ENCODE results near the gene GMDS.

The GMDS gene

DNA sequence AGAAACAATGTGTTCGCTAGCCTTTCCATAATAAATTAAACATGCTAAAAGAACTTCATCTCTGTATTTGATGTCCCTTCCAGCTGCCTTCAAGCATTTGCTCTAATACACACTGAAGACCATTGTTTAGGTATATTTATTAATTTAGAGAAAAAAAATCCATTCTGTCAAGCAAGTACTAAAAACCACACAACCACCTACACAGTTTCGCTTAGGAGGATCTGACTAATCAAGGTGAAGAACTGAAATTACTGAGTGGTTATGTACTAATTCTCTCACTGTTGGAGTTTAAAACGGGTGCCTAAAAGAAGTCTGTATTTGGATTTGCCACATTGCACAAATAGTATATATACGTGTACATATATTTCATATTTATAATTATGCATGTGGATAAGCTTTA, 58.9 kb downstream of the GMDS start:
- no peak for DNase-seq (ENCODE audit: extremely low read depth, low read depth)
- TF ChIP-seq, protein P1, sequence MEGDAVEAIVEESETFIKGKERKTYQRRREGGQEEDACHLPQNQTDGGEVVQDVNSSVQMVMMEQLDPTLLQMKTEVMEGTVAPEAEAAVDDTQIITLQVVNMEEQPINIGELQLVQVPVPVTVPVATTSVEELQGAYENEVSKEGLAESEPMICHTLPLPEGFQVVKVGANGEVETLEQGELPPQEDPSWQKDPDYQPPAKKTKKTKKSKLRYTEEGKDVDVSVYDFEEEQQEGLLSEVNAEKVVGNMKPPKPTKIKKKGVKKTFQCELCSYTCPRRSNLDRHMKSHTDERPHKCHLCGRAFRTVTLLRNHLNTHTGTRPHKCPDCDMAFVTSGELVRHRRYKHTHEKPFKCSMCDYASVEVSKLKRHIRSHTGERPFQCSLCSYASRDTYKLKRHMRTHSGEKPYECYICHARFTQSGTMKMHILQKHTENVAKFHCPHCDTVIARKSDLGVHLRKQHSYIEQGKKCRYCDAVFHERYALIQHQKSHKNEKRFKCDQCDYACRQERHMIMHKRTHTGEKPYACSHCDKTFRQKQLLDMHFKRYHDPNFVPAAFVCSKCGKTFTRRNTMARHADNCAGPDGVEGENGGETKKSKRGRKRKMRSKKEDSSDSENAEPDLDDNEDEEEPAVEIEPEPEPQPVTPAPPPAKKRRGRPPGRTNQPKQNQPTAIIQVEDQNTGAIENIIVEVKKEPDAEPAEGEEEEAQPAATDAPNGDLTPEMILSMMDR (IDR thresholded peaks at IDR 0.05; ENCODE audit: low read depth, low read length): no peak

DNA sequence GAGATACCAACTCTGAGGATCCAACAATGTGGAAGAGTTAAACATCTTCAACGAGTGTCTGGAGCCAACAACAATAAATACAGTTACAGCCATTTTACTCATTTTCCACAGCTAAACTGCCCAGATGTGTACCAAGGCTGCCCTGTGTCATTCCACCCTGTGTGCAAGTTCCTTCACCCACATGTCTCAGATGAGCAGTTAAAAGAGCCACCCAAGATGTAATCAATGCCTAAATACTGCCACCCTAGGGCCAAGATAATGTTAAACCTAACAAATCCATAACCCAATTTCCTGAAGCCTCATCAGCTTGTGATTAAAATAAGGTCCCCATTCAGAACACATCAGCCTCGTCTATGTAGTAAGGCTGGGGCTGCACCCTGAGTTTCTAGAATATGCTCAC, 59.9 kb downstream of the GMDS start:
- TF ChIP-seq, protein P1 (IDR thresholded peaks at IDR 0.05; ENCODE audit: low read depth, low read length): no peak
- DNase-seq (ENCODE audit: extremely low read depth, low read depth): no peak

DNA sequence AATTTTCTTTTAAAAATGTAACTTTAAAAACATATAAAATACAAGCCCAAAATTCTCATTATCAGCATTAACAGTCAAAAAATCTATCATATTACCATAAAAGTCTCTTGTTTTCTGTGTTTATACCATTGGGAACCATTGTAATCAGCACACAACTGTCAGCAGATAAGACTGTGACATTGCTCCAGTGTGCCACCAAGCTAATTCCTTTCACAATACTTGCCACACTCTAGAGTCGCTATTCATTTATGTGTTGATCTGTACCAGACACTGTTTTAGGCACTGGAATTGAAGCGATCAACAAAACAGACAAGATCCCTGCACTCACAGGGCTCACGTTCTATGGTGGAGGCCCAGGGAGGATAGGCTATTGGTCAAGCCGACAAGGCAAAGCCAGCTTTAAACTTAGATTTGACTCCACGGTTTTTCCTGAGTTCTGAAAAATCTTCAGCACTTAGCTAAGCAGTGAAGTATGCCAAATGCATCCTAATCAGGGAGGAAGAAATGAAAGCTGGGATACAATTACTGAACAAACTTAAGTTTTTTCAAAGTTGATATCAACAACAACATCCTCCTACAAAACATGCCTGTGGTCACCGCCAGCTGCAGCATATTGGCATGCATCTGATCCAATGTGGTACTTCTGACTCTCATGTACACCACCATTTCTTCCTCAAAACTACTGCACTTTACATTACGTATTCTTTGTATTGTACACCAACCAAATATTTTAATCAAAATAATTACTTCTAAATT, 60.5 kb downstream of the GMDS start:
- no peak for DNase-seq (ENCODE audit: extremely low read depth, low read depth)
- TF ChIP-seq, protein P1 (IDR thresholded peaks at IDR 0.05; ENCODE audit: low read depth, low read length): no peak

DNA sequence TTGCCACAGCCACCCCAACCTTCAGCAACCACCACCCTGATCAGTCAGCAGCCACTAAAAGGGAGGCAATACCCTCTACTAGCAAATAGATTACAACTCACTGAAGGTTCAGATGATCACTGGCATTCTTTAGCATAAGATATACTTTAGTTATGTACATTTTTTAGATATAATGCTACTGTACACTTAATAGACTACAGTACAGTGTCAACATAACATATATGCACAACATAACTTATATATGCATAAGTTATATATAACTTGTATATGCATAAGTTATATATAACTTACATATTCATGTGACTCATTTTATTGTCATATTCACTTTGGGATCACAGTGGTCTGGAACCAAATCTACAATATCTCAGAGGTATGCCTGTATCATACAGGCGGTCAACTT, 61.7 kb downstream of the GMDS start:
- DNase-seq (ENCODE audit: extremely low read depth, low read depth): no peak
- TF ChIP-seq, protein P1 (IDR thresholded peaks at IDR 0.05; ENCODE audit: low read depth, low read length): no peak

DNA sequence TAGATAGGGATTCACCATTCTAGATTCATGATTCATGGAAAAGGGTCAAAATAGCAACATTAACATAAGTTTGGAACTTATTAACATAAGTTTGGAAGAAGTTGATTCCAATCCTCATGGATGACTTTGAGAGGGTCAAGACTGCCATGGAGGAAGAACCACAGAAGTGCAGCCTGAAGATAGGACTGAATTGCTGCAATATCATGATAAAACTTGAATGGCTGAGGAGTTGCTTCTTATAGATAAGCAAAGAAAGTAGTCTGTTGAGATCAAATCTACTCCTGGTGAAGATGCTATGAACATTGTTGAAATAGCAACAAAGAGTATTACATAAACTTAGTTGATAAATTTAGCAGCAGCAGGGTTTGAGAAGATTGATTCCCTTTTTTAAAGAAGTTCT, 62.2 kb downstream of the GMDS start:
- no peak for DNase-seq (ENCODE audit: extremely low read depth, low read depth)
- TF ChIP-seq, protein P1 (IDR thresholded peaks at IDR 0.05; ENCODE audit: low read depth, low read length): no peak

DNA sequence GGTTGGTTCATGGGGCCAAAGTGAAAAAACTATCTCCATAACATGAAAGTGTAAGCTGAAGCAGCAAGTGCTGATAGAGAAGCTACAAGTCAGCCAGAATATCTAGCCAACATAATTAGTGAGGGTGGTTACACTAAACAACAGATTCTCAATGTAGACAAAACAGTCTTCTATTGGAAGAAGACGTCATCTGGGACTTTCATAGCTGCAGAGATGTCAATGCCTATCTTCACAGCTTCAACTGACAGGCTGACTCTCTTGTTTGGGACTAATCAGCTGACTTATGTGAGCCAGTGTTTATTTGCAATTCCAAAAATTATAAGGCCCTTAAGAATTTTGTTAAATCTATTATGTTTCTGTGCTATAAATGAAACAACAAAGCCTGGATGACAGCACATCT, 63.2 kb downstream of the GMDS start:
- TF ChIP-seq, protein P1 (IDR thresholded peaks at IDR 0.05; ENCODE audit: low read depth, low read length): no peak
- DNase-seq (ENCODE audit: extremely low read depth, low read depth): no peak

DNA sequence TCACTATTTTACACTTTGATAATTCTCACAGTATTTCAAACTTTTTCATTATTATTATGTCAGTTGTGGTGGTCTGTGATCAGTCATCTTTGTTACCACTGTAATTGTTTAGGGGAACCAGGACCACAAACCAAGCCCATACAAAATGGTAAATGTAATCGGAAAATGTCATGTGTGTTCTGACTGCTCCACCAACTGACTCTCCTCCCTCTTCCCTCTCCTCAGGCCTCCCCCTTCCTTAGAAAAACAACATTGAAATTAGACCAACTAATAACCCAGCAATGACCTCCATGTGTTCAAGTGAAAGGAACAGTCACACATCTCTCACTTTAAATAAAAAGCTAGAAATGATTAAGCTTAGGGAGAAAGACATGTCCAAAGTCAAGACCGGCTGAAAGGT, 63.8 kb downstream of the GMDS start:
- no peak for DNase-seq (ENCODE audit: extremely low read depth, low read depth)
- TF ChIP-seq, protein P1 (IDR thresholded peaks at IDR 0.05; ENCODE audit: low read depth, low read length): no peak

Data from AG09319 (cell line).